ENCODE measurements around the gene TMEM121B. TPM values are rescaled to one million over a fixed set of nuclear protein-coding genes. Genes with fewer than 3 reads are reported as not detected.
A peak's percentile ranks its signal among the peaks of the same experiment; 100 is the strongest.

The TMEM121B gene
- total RNA-seq, 1 donor from 2014 or later = 44.1 TPM

DNA sequence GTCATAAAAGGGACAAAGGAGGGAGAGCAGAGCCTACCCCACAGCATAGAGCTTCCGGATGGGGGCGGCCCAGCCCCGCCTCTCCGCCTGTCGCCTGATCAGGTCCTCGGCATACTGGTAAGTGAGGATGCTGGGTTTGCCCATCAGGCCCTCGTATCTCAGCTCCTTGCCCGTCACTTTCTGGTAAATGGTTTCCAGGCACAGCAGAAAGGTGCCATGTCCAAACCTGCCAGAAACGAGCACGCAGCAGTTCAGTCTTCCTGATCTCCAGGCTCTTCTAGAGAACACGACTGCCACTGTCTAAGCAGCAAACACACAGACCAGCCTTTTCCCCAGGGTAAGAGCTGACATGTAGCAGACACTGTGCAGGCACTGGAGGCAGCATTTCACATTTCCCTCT lies 17.4 kb upstream of the TMEM121B start:
- peaks cover 6% of the 10 kb centered on the region for H3K9me3 Mint-ChIP-seq (ENCODE audit: unreplicated experiment)
- no peak for DNase-seq
- peak overlapping the region; percentile 49 for H3K27ac Mint-ChIP-seq (ENCODE audit: unreplicated experiment)
- H3K4me1 Mint-ChIP-seq (ENCODE audit: low read depth, unreplicated experiment) = peaks cover 20% of the 10 kb centered on the region
- TF ChIP-seq, protein P1, sequence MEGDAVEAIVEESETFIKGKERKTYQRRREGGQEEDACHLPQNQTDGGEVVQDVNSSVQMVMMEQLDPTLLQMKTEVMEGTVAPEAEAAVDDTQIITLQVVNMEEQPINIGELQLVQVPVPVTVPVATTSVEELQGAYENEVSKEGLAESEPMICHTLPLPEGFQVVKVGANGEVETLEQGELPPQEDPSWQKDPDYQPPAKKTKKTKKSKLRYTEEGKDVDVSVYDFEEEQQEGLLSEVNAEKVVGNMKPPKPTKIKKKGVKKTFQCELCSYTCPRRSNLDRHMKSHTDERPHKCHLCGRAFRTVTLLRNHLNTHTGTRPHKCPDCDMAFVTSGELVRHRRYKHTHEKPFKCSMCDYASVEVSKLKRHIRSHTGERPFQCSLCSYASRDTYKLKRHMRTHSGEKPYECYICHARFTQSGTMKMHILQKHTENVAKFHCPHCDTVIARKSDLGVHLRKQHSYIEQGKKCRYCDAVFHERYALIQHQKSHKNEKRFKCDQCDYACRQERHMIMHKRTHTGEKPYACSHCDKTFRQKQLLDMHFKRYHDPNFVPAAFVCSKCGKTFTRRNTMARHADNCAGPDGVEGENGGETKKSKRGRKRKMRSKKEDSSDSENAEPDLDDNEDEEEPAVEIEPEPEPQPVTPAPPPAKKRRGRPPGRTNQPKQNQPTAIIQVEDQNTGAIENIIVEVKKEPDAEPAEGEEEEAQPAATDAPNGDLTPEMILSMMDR (IDR thresholded peaks at IDR 0.05; ENCODE audit: partially characterized antibody, unreplicated experiment) = no peak
- peaks cover 5% of the 10 kb centered on the region for H3K27me3 Mint-ChIP-seq (ENCODE audit: unreplicated experiment)
- H3K36me3 Mint-ChIP-seq (ENCODE audit: unreplicated experiment) = no peaks in the 10 kb centered on the region
- H3K4me3 Mint-ChIP-seq (ENCODE audit: unreplicated experiment) = no peak overlapping the region

DNA sequence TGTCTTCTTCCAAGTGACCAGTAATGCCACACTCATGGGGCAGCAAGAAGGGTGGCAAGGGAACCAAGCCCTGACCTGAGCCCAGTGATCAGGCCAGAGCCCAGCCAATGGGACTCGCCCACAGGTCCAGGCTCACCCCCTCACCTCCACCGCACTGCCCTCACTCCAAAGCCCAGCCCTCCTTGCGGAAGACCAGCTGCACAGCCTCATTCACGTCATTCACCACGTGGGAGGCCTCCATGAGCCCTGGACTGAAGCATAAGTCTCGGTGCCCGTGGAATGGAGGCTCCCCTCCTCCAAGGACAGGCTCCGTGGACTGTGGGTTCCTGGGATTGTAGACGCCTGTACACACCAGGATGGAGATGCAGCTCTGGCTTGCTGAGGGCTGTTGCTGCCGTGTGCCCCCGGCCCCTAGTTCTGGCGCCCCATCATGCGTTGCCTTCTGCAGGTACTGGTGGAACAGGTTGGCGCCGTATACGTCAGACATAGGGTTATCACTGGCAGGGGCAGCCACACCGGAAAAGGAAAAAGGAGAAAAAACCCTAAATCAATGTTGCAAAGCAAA lies 16.8 kb upstream of the TMEM121B start:
- no peaks in the 10 kb centered on the region for H3K36me3 Mint-ChIP-seq (ENCODE audit: unreplicated experiment)
- peaks cover 3% of the 10 kb centered on the region for H3K27me3 Mint-ChIP-seq (ENCODE audit: unreplicated experiment)
- DNase-seq = no peak
- no peak overlapping the region for H3K27ac Mint-ChIP-seq (ENCODE audit: unreplicated experiment)
- peaks cover 23% of the 10 kb centered on the region for H3K4me1 Mint-ChIP-seq (ENCODE audit: low read depth, unreplicated experiment)
- TF ChIP-seq, protein P1 (IDR thresholded peaks at IDR 0.05; ENCODE audit: partially characterized antibody, unreplicated experiment) = no peak
- peaks cover 6% of the 10 kb centered on the region for H3K9me3 Mint-ChIP-seq (ENCODE audit: unreplicated experiment)
- no peak overlapping the region for H3K4me3 Mint-ChIP-seq (ENCODE audit: unreplicated experiment)

DNA sequence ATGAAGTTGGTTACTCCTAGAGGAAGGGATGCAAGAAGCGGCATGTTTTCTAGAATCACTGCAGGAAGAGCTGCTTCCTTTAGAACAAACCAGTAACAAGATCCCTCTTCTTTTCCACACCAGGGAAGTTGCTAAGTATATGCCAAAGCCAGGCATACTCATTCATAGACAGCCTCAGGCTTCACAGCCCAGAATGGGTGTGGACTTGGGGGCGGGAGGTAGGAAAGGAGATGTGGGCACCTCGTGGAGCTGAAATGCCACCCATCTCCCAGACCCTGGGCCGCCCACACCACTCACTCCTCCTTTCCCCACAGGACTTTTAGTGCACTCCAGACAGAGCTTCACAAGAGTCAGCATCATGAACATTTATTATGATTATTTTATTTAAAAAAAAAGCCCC lies 16.0 kb upstream of the TMEM121B start:
- peaks cover 3% of the 10 kb centered on the region for H3K27me3 Mint-ChIP-seq (ENCODE audit: unreplicated experiment)
- TF ChIP-seq, protein P1 (IDR thresholded peaks at IDR 0.05; ENCODE audit: partially characterized antibody, unreplicated experiment) = no peak
- no peaks in the 10 kb centered on the region for H3K36me3 Mint-ChIP-seq (ENCODE audit: unreplicated experiment)
- peaks cover 6% of the 10 kb centered on the region for H3K9me3 Mint-ChIP-seq (ENCODE audit: unreplicated experiment)
- H3K4me1 Mint-ChIP-seq (ENCODE audit: low read depth, unreplicated experiment) = peaks cover 23% of the 10 kb centered on the region
- no peak for DNase-seq
- no peak overlapping the region for H3K27ac Mint-ChIP-seq (ENCODE audit: unreplicated experiment)
- no peak overlapping the region for H3K4me3 Mint-ChIP-seq (ENCODE audit: unreplicated experiment)

DNA sequence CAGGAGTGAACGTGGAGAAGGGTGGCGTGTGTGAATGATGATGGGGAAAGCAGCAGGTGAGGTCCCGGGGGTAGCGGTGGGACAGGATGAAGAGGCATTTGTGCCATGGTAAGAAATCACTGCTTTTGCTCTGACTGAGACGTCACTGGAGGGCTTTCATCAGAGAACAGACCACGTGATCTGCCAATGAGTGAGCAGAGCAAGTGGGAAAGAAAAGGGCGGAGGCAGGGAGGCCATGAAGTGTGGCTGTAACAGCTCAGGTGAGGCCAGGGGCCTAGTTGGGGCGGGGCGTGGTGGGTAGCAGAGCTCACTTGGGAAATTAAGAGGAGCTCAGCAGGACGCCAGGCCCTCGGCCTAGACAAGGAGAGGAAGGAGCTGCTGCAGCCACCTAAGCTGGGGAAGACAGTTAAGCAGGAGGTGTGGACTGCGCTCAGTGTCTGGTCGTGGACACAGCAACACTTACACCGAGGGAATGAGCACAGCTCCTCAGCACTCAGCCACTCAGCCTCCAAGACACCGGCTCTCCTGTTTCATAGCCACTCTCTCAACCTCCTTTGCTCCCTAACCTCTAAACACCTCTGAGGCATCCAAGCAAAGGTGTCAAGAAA lies 14.1 kb upstream of the TMEM121B start:
- DNase-seq = no peak
- TF ChIP-seq, protein P1 (IDR thresholded peaks at IDR 0.05; ENCODE audit: partially characterized antibody, unreplicated experiment) = no peak
- H3K4me3 Mint-ChIP-seq (ENCODE audit: unreplicated experiment) = no peak overlapping the region
- no peaks in the 10 kb centered on the region for H3K9me3 Mint-ChIP-seq (ENCODE audit: unreplicated experiment)
- H3K36me3 Mint-ChIP-seq (ENCODE audit: unreplicated experiment) = no peaks in the 10 kb centered on the region
- no peak overlapping the region for H3K27ac Mint-ChIP-seq (ENCODE audit: unreplicated experiment)
- no peaks in the 10 kb centered on the region for H3K27me3 Mint-ChIP-seq (ENCODE audit: unreplicated experiment)
- H3K4me1 Mint-ChIP-seq (ENCODE audit: low read depth, unreplicated experiment) = peaks cover 22% of the 10 kb centered on the region

DNA sequence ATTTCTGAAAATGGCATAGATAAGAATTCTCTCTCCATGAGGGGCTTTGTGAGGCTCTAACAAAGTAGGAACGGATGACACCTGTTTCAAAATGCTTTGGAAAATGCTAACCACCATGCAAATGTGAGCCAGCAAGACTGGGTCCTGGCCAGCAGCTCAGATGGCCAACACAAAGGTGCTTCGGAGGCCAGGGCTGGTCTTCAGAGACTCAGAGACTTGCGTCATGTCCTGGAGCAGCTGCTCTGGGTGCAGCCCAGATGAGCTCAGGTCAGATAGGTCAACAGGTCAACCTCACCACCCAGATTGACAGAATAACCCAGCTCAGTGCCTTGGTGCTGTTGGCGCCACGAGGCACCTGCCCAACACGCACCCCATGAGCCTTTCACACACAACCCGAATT lies 12.0 kb upstream of the TMEM121B start:
- H3K4me3 Mint-ChIP-seq (ENCODE audit: unreplicated experiment) = no peak overlapping the region
- H3K9me3 Mint-ChIP-seq (ENCODE audit: unreplicated experiment) = no peaks in the 10 kb centered on the region
- TF ChIP-seq, protein P1 (IDR thresholded peaks at IDR 0.05; ENCODE audit: partially characterized antibody, unreplicated experiment) = no peak
- no peaks in the 10 kb centered on the region for H3K27me3 Mint-ChIP-seq (ENCODE audit: unreplicated experiment)
- H3K27ac Mint-ChIP-seq (ENCODE audit: unreplicated experiment) = no peak overlapping the region
- no peaks in the 10 kb centered on the region for H3K36me3 Mint-ChIP-seq (ENCODE audit: unreplicated experiment)
- DNase-seq = no peak
- peaks cover 9% of the 10 kb centered on the region for H3K4me1 Mint-ChIP-seq (ENCODE audit: low read depth, unreplicated experiment)

Data from glutamatergic neuron (in vitro differentiated cells).